GM12873 (cell line): ENCODE measurements around the gene ALLC.

ENCODE experiments used
- TF ChIP-seq, protein P1 (sequence below): IDR thresholded peaks from 2 replicates; pipeline ENCODE4 v1.5.1; 2012; ENCODE audit warnings: low read depth, mild to moderate bottlenecking, moderate library complexity, low read length, control low read depth; ENCODE audit not compliant: insufficient read depth; ENCODE audit errors: missing control alignments

Gene ALLC

DNA sequence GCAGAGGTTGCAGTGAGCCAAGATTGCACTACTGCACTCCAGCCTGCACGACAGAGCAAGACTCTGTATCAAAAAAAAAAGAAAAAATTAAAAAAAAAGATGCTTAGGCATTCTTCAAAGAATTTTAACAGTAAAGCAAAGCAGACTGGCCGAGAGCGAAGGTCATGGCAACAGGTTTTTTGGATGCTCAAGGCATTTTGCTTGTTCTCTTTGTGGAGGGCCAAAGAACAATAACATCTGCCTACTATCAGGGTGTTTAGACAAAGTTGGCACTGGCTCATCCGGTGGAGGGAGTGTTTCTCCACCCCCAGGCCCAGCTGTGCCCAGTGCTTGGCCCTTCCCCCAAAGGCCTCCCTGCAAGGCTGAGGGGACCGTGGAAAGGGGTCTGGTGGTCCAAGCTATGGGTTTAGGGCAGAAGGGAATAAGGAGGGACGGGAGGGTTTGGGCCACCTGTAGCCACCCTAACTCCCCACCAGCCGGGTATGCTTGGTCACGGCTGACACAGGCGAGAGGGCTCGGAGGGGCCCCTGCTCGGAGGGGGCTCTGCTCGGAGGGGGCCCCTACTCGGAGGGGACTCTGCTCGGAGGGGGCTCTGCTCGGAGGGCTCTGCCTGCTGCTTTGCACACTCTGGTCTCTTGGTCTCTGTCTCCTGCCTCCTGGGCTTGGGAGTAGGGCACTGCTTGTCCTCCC, 26.7 kb upstream of the ALLC start:
- TF ChIP-seq, protein P1, sequence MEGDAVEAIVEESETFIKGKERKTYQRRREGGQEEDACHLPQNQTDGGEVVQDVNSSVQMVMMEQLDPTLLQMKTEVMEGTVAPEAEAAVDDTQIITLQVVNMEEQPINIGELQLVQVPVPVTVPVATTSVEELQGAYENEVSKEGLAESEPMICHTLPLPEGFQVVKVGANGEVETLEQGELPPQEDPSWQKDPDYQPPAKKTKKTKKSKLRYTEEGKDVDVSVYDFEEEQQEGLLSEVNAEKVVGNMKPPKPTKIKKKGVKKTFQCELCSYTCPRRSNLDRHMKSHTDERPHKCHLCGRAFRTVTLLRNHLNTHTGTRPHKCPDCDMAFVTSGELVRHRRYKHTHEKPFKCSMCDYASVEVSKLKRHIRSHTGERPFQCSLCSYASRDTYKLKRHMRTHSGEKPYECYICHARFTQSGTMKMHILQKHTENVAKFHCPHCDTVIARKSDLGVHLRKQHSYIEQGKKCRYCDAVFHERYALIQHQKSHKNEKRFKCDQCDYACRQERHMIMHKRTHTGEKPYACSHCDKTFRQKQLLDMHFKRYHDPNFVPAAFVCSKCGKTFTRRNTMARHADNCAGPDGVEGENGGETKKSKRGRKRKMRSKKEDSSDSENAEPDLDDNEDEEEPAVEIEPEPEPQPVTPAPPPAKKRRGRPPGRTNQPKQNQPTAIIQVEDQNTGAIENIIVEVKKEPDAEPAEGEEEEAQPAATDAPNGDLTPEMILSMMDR: no peak

DNA sequence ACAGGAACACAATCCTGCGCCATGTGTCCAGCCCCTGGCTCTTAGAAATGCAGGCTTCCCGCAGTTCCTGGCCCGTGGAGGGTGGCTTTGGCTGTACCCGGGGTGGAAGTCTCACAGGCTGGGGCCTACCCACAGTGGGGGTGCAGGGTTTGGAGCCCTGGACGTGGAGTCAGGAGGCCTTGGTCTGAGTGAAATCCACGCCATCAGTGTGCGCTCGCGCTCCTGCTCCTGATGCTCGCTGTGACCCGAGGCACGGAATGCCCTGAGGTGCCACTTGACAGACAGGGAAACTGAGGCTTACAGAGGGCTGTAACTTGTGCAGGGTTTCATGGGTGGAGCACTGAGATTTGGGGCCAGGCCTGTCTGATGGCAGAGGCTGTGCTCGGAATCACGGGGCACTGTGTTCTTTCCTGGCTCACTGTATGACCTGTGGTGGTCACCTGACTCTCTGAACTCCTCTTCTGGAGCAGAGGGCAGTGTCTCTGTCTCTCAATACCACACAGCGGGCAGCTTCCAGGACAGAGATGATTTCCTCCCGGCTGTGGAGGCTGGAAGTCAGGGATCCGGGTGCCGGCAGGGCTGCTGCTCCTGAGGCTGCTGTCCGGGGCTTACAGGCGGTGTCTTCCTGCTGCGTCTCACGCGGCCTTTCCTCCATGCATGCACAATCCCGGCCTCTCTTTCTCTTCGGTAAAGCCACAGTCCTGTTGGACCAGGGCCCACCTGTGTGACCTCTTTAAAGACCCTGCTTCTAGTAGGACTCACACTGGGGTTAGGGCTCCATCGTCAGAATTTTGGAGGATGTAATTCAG, 25.9 kb upstream of the ALLC start:
- TF ChIP-seq, protein P1: no peak

DNA sequence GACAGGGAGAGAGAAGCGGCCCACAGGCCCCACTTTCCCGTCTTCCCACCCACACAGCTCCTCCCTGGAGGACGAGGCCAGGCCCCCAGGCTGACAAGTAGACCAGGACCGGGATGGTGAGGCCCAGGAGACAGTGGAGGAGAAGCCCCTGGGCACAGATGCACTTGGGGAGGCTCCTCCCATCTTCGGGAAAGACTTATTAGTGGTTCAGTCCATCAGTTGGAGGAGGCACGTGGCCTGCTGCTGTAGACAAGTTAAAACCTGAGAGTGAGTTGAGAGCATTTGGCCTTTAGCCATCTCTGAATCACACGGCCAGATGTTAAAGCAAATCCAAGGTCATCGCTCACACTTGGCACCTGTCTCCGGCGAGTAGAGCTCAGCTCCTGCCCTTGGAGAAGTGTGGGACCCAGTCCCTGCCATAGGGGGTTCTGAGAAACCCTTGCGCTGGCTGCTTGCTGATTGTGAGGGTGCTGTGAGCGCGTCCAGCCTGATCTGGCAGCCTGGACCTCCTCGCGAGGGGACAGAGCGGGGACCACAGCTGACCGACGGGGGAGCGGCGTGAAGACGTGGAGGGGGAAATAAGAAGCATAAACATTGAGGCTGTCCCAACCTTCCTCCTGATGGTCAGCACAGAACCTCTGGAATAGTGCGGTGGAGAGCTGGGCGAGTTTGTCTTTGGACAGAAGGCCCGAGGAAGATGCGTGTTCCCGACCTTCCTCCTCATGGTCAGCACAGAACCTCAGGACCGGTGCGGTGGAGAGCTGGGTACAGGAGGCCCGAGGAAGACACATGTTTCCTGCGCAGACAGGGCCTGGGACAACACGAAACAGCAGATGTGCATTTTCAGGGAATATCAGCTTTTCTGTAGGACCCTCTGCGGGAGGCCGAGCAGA, 24.7 kb upstream of the ALLC start:
- TF ChIP-seq, protein P1: no peak

DNA sequence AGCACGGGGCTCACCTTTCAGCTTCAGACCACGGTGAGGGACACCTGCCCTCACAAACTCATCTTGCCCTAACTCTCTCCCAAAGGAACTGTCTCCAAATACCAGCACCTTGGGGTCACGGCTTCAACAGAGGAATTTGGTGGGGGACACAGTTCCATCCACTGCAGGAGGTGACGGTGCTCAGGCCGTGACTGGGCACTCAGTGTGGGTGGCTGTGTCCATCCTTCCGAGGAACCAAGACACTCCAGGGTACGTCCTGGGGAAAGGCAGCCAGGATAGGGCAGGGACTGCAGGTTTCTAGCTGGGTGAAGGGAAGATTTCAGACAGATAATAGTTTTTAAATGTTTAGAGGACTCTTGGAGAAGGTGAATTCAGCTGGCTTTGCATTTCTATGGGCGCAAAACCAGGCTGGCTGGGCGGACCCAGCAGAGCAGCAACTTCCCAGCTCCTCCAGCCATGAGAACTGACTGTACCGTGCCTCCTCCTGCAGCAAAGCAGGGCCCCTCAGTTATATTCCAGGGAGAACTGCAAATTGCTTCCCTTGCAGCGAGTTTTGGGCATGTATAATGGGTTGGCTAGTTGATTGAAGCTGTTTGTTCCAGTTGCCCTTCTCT, 23.9 kb upstream of the ALLC start:
- TF ChIP-seq, protein P1: no peak

DNA sequence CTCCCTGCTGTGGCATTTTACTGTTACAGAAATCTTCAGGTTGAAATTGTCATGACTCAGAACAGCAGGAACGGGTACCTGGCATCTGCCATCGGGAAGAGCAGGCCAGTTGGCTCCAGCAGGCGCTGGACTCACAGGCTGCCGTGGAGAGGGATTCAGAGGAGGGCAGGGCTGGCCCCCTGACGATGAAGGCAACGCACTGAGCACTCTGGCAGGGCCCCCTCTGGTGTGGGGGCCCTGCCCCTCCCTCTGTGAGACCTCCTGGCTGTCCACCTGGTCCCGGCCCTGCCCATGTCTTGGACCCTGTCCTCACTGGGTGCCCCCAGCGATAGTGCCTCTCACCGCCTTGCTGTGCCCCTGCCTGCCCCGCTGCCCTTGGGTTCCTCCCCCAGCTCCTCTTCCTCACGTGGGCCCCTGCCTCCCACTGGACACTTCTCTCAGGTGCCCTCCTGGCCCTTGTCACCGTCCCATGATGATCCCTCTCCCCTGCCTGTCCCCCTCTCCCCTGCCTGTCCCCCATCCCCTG, 23.3 kb upstream of the ALLC start:
- TF ChIP-seq, protein P1: no peak

DNA sequence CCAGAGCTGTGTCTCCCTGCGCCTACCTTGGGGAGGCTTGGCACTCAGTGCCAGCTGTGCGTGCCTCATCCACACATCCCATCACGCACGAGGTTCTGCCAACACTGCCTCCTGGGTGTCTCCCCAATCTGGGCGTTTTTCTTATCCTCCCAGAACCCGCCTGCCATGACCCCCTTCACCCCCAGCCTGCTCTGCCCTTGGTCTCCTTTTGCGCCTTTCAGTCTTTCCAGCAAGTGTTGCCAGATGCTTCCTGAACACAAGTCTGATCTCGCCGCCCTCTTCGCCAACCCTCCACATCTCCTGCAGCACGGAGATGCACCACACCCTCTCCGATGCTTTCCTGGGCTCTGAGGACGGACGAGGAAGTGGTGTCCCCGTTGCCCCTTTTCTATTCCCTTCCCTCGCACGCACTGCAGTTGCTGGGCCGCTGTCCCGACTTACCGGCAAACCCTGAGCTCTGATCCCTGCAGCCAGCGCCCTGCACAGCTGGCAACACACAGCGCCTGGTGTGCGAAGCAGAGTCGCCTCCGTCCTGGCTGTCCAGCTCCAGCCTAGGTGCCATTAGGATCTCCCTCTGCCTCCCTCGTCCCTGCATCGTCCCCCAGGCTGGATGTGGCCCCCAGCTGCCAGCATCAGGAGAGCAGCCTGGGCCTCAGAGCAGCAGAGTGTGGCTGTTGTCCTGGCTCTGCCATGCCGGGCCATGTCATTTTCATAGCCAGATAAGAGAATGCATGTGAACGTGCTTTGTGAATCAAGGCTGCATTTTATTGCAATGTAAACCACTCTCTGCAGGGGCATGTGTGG, 22.6 kb upstream of the ALLC start:
- TF ChIP-seq, protein P1: no peak
